ENCODE results near the gene GIPR.

GRCh38 chr19:45655073-45655472 is 12.9 kb upstream of the GIPR start:
- TF ChIP-seq CTCF (IDR thresholded peaks at IDR 0.05; ENCODE audit: poor library complexity, severe bottlenecking) = no peak
- TF ChIP-seq POLR2AphosphoS5 (IDR thresholded peaks at IDR 0.05) = no peak
